ENCODE measurements around the gene FAM241B.

The FAM241B gene

DNA sequence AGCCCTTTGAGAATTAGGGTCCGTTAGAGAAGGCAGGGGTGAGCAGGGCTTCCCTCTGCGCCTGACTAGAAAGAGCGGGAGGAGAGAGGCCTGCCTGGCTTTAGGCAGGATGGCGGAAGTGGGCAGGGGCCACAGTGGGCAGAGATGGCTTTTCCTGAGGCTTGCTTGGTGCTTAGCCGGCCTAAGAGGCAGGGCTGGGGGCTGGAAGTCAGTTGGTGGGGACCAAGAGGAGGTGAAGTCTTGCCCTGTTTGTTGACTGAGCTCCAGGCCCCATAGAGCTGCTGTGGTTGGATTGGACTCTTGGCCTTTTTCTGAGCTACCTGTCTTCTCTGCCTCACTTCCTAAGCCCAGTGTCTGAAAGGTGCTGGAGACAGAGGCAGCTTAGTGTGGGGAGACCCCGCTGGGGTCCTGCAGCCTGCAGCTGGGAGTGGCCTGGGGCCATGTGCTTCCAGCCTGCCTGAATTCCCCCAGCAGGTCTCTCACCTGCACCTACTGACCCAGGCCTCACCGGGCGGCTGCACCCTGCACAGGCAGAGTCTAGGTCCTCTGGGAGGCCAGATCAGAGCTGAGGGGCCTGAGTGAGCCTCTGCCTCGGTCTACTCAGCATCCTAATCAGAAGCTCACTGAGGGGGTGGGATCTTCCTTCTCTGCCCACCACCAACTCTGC lies 4.8 kb downstream of the FAM241B start:
- DNase-seq (ENCODE audit: low read depth), result no peak

DNA sequence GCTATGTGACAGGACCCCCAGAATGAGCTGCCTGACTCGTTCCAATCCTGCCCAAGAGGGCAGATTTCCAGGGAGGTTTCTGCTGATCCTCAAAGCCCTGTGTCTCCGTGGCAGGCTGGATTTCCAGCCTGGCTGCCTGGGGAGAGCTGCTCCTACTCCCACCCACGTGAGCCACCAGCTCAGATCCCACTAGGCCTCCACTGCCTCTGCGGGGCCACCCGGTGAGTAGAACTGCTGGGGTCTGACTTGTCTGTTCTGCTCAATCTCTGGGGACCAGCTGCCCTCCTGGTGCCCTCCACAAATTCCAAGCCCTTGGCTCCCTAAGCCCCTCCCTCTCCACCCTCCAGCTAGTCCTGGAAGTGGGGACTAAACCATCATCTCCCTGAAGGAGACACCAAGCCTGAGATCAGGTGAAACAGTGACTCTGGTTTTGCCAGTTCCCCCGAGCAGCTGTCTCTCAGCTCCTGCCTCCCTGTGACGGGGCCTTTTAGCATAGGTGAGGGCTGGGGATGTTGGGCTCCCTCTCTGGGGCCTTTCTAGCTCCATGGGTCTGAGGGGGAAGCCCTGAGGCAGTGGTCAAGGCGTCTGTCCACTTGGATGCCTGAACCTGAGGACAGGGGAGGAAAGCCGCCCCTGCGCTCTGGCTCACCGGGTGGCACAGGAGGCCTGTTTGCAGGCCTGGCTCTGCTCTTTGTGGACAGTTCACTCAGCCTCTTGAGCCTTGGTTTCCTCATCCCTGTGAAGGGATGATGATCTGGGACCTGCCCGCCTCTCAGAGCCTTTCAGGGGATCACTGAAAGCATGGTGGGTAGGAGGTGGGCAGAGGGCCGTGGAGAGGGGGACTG lies 5.6 kb downstream of the FAM241B start:
- no peak for DNase-seq (ENCODE audit: low read depth)

DNA sequence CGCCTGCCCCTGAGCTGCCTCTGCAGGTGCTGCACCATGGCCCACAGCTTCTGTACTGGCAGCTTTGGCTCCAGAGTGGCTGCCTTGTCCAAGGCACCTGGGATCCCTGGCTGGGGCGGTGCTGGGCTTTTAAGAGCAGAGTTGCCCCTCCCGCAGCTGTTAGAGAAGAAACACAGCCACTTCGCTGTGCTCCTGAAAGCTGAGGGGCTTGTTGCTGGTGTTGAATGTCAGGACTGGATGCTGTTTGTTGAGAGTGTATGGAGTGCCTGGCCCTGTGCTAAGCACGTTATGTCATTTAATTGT lies 6.2 kb downstream of the FAM241B start:
- DNase-seq (ENCODE audit: low read depth), result no peak

- DNase-seq (ENCODE audit: low read depth), result no peak
Measured at GRCh38 chr10:69636626-69637605, 6.9 kb downstream of the FAM241B start.

- no peak for DNase-seq (ENCODE audit: low read depth)
Measured at GRCh38 chr10:69638642-69639041, 8.6 kb downstream of the FAM241B start.

GRCh38 chr10:69639291-69640195 lies 9.5 kb downstream of the FAM241B start:
- peak; percentile 55 for DNase-seq (ENCODE audit: low read depth)

DNA sequence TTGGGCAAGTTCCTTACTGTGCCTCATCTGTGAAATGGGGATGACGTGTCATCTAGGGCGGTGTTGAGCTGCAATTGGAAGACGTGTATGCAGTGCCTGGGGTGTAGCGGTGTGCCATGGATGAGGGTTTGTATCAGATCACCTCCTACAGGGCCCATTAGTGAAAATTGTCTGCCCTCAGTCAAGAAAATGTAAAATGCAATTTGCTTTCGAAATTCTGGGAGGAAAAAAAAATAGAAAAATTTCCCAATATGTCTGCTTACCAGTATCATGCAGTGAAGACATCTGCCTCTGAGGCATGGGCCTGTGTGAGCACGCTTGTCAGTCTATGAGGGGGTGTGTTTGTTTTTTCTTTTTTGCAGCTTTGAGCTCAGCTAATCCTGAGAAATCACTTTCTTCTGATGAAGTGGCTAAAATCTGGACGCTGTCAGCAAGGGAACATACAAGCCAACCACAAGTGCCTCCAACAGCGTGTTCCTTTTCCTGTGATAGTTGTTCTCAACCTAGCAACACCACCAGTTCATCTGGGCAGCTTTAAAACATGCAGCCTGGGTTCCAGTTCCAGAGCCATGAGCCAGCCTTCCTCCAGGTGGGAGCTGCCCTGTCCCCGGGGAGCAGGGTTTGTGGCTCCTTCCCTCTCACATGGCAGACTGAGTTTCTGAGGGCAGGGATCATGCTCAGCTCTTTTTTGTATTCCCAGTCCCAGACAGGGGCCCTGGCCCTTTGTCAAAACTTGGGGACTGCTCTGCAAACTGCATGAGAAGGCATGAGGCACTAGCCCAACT lies 10.3 kb downstream of the FAM241B start:
- no peak for DNase-seq (ENCODE audit: low read depth)

DNA sequence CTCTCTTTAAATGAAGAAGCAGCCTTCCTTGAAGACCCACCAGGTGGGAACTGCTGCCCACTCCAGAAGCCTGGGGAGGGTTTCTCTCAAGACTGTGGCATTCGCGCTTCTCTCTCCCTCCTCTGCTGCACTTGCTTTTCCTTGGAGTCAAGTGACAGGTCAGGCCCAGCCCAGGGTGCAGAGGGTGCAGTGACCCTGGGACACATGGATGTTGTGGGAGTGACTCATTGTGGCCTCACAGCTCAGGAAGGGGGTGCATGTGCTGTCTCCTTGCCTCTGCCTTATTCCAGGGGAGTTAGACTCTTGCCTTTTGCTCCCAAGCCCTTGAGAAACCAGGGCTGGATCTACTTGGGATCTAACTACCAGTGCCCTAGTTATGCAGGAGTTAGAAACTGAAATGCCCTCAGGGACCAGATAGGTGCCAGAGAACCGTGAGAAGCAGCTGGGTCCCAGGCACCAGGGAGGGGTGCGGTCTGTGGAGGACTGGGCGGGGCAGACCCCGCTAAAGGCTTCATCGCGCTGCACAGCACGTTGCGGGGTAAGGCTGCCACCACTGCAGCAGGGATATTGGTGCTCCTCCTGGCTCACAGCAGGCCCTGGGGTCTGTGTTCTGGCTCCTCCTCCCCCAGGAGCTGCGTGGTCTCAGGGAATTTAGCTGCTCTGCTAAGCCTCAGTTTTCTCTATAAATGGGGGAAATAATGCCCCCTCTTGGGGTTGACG lies 11.4 kb downstream of the FAM241B start:
- DNase-seq (ENCODE audit: low read depth), result no peak

GRCh38 chr10:69642747-69643146 lies 12.7 kb downstream of the FAM241B start:
- no peak for DNase-seq (ENCODE audit: low read depth)

GRCh38 chr10:69643779-69644657 lies 14.0 kb downstream of the FAM241B start:
- DNase-seq (ENCODE audit: low read depth), result no peak

GRCh38 chr10:69644658-69645295 lies 14.7 kb downstream of the FAM241B start:
- no peak for DNase-seq (ENCODE audit: low read depth)

DNA sequence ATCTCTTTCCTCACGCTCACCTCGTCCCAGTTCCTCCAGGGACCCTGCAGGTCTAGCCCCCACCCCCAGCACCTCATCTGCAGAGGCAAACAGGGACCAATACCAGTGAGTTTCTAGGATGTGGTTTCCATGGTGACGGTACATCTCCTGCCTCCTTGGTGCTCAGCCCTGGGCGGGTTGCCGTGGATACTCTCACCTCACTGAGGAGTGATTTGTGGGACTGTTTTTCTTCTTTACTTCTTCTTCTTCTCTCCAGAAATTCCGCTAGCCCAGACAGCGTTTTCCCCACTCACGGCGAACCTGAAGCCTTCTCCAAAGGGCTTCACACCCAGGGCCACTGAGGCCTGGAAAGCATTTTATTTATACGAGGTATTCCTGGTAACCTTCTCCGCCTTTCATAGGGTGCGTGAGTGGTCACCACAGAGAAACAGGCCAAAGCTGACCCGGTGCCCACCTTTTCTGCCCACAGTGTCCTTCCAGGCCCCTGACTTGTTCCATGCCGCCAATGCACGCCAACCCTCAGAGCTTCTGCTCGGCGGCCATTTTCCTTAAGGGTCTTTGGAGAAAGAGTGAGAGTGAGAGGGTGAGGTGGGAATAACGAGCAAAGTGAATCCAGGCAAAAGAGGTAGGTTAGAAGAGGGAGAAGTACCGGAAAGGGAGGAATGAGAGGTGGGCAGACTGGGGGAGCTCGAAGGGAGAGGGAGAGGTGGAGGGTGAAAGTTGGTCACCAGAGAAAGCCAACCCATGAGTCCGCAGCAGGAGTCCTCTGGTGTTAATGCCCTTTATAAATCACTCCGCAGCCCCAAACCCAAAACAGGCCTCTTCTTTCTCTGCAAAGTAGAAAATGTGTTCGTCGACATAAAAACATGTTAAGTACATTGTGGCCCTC lies 15.5 kb downstream of the FAM241B start:
- DNase-seq (ENCODE audit: low read depth), result no peak

GRCh38 chr10:69646185-69647060 lies 16.4 kb downstream of the FAM241B start:
- no peak for DNase-seq (ENCODE audit: low read depth)

DNA sequence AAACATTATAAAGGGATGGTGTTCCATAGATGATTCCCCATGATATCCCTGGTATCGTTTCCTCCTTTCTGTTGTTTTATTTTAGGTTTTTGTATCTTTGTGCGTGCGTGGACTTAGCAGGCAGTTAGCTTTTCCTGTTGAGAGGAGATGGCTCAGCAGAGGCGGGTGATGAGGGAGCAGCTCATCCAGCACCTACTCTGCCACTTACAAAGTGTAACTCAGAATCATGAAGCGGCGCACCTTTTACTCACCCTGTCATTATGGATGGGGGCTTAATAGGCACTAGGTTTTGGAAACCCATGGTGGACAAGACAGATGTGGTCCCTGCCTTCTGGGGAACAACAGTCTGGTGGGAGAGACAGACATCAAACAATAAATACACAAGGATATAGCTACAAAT lies 17.1 kb downstream of the FAM241B start:
- DNase-seq (ENCODE audit: low read depth), result no peak

- DNase-seq (ENCODE audit: low read depth), result no peak
Measured at GRCh38 chr10:69647819-69648218, 17.8 kb downstream of the FAM241B start.

DNA sequence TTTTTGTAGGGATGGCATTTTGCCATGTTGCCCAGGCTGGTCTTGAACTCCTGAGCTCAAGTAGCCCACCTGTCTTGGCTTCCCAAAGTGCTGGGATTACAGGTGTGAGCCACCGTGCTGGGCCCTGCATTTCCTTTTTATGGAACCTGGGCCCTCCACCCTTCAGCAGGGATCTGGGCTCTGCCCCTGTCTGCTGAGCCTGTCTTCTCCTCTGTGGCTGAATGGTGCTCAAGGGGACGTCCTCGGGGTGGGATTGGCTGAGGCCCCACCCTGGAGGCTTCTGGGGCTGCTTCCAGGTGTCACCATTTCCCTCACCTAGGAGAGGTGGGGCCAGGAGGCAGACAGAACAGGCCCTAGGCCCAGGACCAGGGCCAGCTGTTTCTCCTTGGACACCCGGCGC lies 18.4 kb downstream of the FAM241B start:
- DNase-seq (ENCODE audit: low read depth), result no peak

Measured in activated gamma-delta T cell treated with anti-CD3 and anti-CD28 coated beads, Interleukin-2, amount 50 U/mL, for 16 hours (primary cell).